A549 (cell line): ENCODE measurements around the gene MRPL44. TPM values are rescaled to one million over a fixed set of nuclear protein-coding genes. Genes with fewer than 3 reads are reported as not detected.
A peak's percentile ranks its signal among the peaks of the same experiment; 100 is the strongest.

ENCODE experiments used
- ATAC-seq, 2 experiments: fragments of 200-7000 bp in 1 of 2; fragments of >200 bp in 1 of 2; cut with Nextera tagmentation in 1 of 2; cut with Tn5 transposase in 1 of 2; 3 replicates each; pipeline versions ENCODE4 v1.8.0 to v1.9.1; 2018 to 2020; ENCODE audit warnings: mild to moderate bottlenecking in 1 of 2, moderate library complexity in 1 of 2
- CTCF ChIA-PET: fragments of 300-600 bp; sonication (Branson Sonifier 250); formaldehyde crosslinking; extraction: SDS; loops from one replicate; lab custom pipeline; 2021; ENCODE audit warnings: antibody characterized with exemption, inconsistent platforms; lab: Yijun Ruan, JAX
- POLR2A ChIA-PET: fragments of 350-600 bp; formaldehyde crosslinking; extraction: SDS; loops from one replicate; lab custom pipeline; 2021; ENCODE audit warnings: antibody characterized with exemption, inconsistent platforms; lab: Yijun Ruan, JAX
- DNase-seq, 2 experiments: peaks; one replicate each; pipeline versions ENCODE4 v3.0.0 to v3.0.0-alpha.2; 2011 to 2016; ENCODE audit warnings: low read depth in 1 of 2, low spot score in 1 of 2
- FAIRE-seq: peaks from 2 replicates; lab custom pipeline; 2011; peaks lifted over from hg19 to GRCh38; lab: Jason Lieb, UNC
- H3K27ac ChIP-seq, 2 experiments: fragments of >200 bp; sonication (Bioruptor Twin); formaldehyde crosslinking; 3 replicates each; pipeline ENCODE4 v1.5.1; 2016 to 2017
- H3K4me1 ChIP-seq: fragments of >200 bp; sonication (Bioruptor Twin); formaldehyde crosslinking; 3 replicates; pipeline ENCODE4 v1.6.1; 2016
- H3K4me2 ChIP-seq: fragments of >200 bp; sonication (Bioruptor Twin); formaldehyde crosslinking; 3 replicates; pipeline ENCODE4 v1.6.1; 2016
- H3K4me3 ChIP-seq: fragments of >200 bp; sonication (Bioruptor Twin); formaldehyde crosslinking; 3 replicates; pipeline ENCODE4 v1.5.1; 2016
- H3K9me3 ChIP-seq: fragments of >200 bp; sonication (Bioruptor Twin); formaldehyde crosslinking; 3 replicates; pipeline ENCODE4 v1.6.1; 2016
- ATOH8 ChIP-seq: fragments of 250-450 bp; sonication (Bioruptor Pico); IDR thresholded peaks from 2 replicates; pipeline ENCODE4 v1.5.0; 2020; ENCODE audit warnings: low read depth, mild to moderate bottlenecking, moderate library complexity
- BCL3 ChIP-seq: fragments of >200 bp; sonication (Bioruptor Twin); formaldehyde crosslinking; IDR thresholded peaks from 3 replicates; pipeline ENCODE4 v1.6.1; 2016
- CBX2 ChIP-seq: fragments of 200-600 bp; sonication (generic); IDR thresholded peaks from 2 replicates; pipeline ENCODE4 v1.6.1; 2016; ENCODE audit warnings: low read depth, mild to moderate bottlenecking, borderline replicate concordance
- CBX8 ChIP-seq: fragments of 200-600 bp; sonication (generic); IDR thresholded peaks from 2 replicates; pipeline ENCODE4 v1.6.1; 2016
- CEBPB ChIP-seq, 2 experiments: fragments of >200 bp in 1 of 2; sonication (Bioruptor Twin) in 1 of 2; formaldehyde crosslinking in 1 of 2; IDR thresholded peaks; 2 replicates each; pipeline ENCODE4 v1.6.1; 2012 to 2016
- CTCF ChIP-seq: fragments of >200 bp; sonication (Bioruptor Twin); formaldehyde crosslinking; IDR thresholded peaks from 3 replicates; pipeline ENCODE4 v1.5.1; 2016
- EP300 ChIP-seq, 2 experiments: fragments of >200 bp; sonication (Bioruptor Twin); formaldehyde crosslinking; IDR thresholded peaks; 2 replicates in 1 of 2; 3 replicates in 1 of 2; pipeline ENCODE4 v1.6.1; 2016 to 2017
- ESRRA ChIP-seq: fragments of 150-350 bp; IDR thresholded peaks from 2 replicates; pipeline ENCODE4 v1.6.1; 2014; ENCODE audit warnings: mild to moderate bottlenecking, low read length, borderline replicate concordance
- FOSL2 ChIP-seq, 2 experiments: fragments of 450-650 bp in 1 of 2; fragments of >200 bp in 1 of 2; sonication (Bioruptor Twin) in 1 of 2; formaldehyde crosslinking; IDR thresholded peaks; 2 replicates each; pipeline versions ENCODE4 v1.5.0 to v1.6.1; 2016 to 2020; ENCODE audit warnings: mild to moderate bottlenecking in 1 of 2, moderate library complexity in 1 of 2
- GATA3 ChIP-seq: IDR thresholded peaks from 2 replicates; pipeline ENCODE4 v1.6.1; 2012; ENCODE audit warnings: borderline replicate concordance
- HEYL ChIP-seq: fragments of 250-450 bp; sonication (Bioruptor Pico); IDR thresholded peaks from 2 replicates; pipeline ENCODE4 v1.8.0; 2021; ENCODE audit warnings: mild to moderate bottlenecking, moderate library complexity
- HMGXB4 ChIP-seq: fragments of 250-450 bp; sonication (Bioruptor Pico); IDR thresholded peaks from 2 replicates; pipeline ENCODE4 v1.5.0; 2021; ENCODE audit warnings: mild to moderate bottlenecking, moderate library complexity, borderline replicate concordance
- HOXA7 ChIP-seq: fragments of 250-450 bp; sonication (Bioruptor Pico); IDR thresholded peaks from 2 replicates; pipeline ENCODE4 v1.5.0; 2020; ENCODE audit warnings: mild to moderate bottlenecking, moderate library complexity
- HOXB13 ChIP-seq: fragments of 250-450 bp; sonication (Bioruptor Pico); IDR thresholded peaks from 2 replicates; pipeline ENCODE4 v1.5.0; 2020; ENCODE audit warnings: low read depth, mild to moderate bottlenecking, moderate library complexity
- HOXB5 ChIP-seq: fragments of 250-450 bp; sonication (Bioruptor Pico); IDR thresholded peaks from 2 replicates; pipeline ENCODE4 v1.5.0; 2020; ENCODE audit warnings: mild to moderate bottlenecking, moderate library complexity
- JUN ChIP-seq, 2 experiments: fragments of >200 bp; sonication (Bioruptor Twin); formaldehyde crosslinking; IDR thresholded peaks; 2 replicates in 1 of 2; 3 replicates in 1 of 2; pipeline ENCODE4 v1.6.1; 2016 to 2017
- KDM1A ChIP-seq: fragments of 200-600 bp; sonication (generic); IDR thresholded peaks from 2 replicates; pipeline ENCODE4 v1.6.1; 2016; ENCODE audit warnings: low read depth, mild to moderate bottlenecking
- KDM5A ChIP-seq: fragments of 200-600 bp; sonication (generic); IDR thresholded peaks from 2 replicates; pipeline ENCODE4 v1.6.1; 2016; ENCODE audit warnings: antibody characterized with exemption, mild to moderate bottlenecking
- NR3C1 ChIP-seq: fragments of >200 bp; sonication (Bioruptor Twin); formaldehyde crosslinking; IDR thresholded peaks from 3 replicates; pipeline ENCODE4 v1.6.1; 2017
- PBX3 ChIP-seq: IDR thresholded peaks from 2 replicates; pipeline ENCODE4 v1.6.1; 2012
- POLR2A ChIP-seq: IDR thresholded peaks from 2 replicates; pipeline ENCODE4 v1.6.1; 2012; ENCODE audit warnings: mild to moderate bottlenecking, low read length
- RAD21 ChIP-seq, 2 experiments: fragments of >200 bp in 1 of 2; sonication (Bioruptor Twin) in 1 of 2; formaldehyde crosslinking in 1 of 2; IDR thresholded peaks in 1 of 2; conservative IDR thresholded peaks in 1 of 2; 2 replicates in 1 of 2; 3 replicates in 1 of 2; pipeline ENCODE4 v1.6.1; 2012 to 2018; ENCODE audit warnings: inconsistent platforms in 1 of 2
- REST ChIP-seq: fragments of 200-600 bp; sonication (generic); IDR thresholded peaks from 2 replicates; pipeline ENCODE4 v1.6.1; 2016; ENCODE audit warnings: antibody characterized with exemption, mild to moderate bottlenecking, moderate library complexity
- RNF2 ChIP-seq: fragments of 200-600 bp; sonication (generic); IDR thresholded peaks from 2 replicates; pipeline ENCODE4 v1.6.1; 2016; ENCODE audit warnings: low read depth, mild to moderate bottlenecking, antibody characterized with exemption, moderate library complexity, borderline replicate concordance
- SREBF2 ChIP-seq: fragments of 450-650 bp; IDR thresholded peaks from 2 replicates; pipeline ENCODE4 v1.6.1; 2014; ENCODE audit warnings: mild to moderate bottlenecking, moderate library complexity
- ZC3H11A ChIP-seq: fragments of 450-650 bp; IDR thresholded peaks from 2 replicates; pipeline ENCODE4 v1.6.1; 2014; ENCODE audit warnings: antibody characterized with exemption, mild to moderate bottlenecking
- ZNF302 ChIP-seq: fragments of 250-450 bp; sonication (Bioruptor Pico); IDR thresholded peaks from 2 replicates; pipeline ENCODE4 v1.9.0; 2021; ENCODE audit warnings: inconsistent platforms, mild to moderate bottlenecking, moderate library complexity
- ZSCAN20 ChIP-seq: fragments of 250-450 bp; sonication (Bioruptor Pico); IDR thresholded peaks from 2 replicates; pipeline ENCODE4 v1.8.0; 2022; ENCODE audit warnings: mild to moderate bottlenecking, moderate library complexity
- WGBS: methylation state at CpG from one replicate; pipeline ENCODE4 v1.1.6; 2017; ENCODE audit errors: missing lambda C conversion rate; 5-methylcytosine and 5-hydroxymethylcytosine counted together
- polyA minus RNA-seq: library from RNA; depleted of rRNA, polyadenylated mRNA; stranded (reverse); fragments of >200 nt; gene quantifications from 2 replicates; pipeline ENCODE4 v1.2.3, GENCODE V29; 2011; rRNA and poly(A)+ RNA removed
- polyA plus RNA-seq, 4 experiments: library from polyadenylated mRNA; depleted of rRNA in 3 of 4; stranded (reverse); fragments of >200 nt; fragmentation: RNase III in 1 of 4; extraction: RNeasy Plus Mini Kit Qiagen cat#74134 plus additional on column Dnase treatment in 1 of 4; gene quantifications; 2 replicates in 3 of 4; 3 replicates in 1 of 4; pipeline ENCODE4 v1.2.3, GENCODE V29; 2011 to 2017

MRPL44 gene
- polyA plus RNA-seq (2011; rRNA removed) (37.8 and 39.2 TPM in 2 replicates), polyA plus RNA-seq (2017; fragmentation: RNase III; extraction: RNeasy Plus Mini Kit Qiagen cat#74134 plus additional on column Dnase treatment) (39.0 to 40.7 TPM (median 40.0 TPM) in 3 replicates), polyA minus RNA-seq (8.9 and 10.0 TPM in 2 replicates)
- 20.5 and 23.7 TPM in 2 replicates for polyA plus RNA-seq (2012; cell fraction: cytosol; rRNA removed)
- 11.1 and 19.5 TPM in 2 replicates for polyA plus RNA-seq (2012; cell fraction: nucleus; rRNA removed)

GRCh38 chr2:223957092-223957851 lies at the start of gene MRPL44:
Gene MRPL44, plus strand, starts transcription at chr2:223957463. Its CDS starts 10 bp downstream, at chr2:223957473.
- no peak for FAIRE-seq
- H3K4me1 ChIP-seq: peaks cover 21% of the 10 kb centered on the region; the same call in 2 of the 3 replicates
- POLR2A ChIA-PET: no interaction called here
- 2% methylated on average over 43 of the region's 65 CpGs for WGBS
- ATAC-seq: peak; percentile 98 to 100
- no peaks in the 10 kb centered on the region for H3K9me3 ChIP-seq
- peak within 1 kb of the TSS; percentile 86 for H3K4me2 ChIP-seq
- peak within 1 kb of the TSS; percentile 59 for H3K4me3 ChIP-seq
- CTCF ChIA-PET: interaction anchor here (1.0 to 1.4 kb wide), 4 partner anchors 10 to 326 kb away, joined by 3 to 7 read pairs (median 6); no protein-coding TSS in a partner anchor
- peak within 1 kb of the TSS; percentile 88 to 96 for H3K27ac ChIP-seq
- peak; percentile 71 to 94 for DNase-seq
- 0 out of 2 replicates have a peak, but pooled peaks have one; percentile 62 for TF ChIP-seq HOXB5 (CRISPR knock-in tag)
- peak; percentile 13 to 43; a peak in 2 of 4 replicates for TF ChIP-seq CEBPB (IDR thresholded peaks at IDR 0.05)
- TF ChIP-seq NR3C1: no peak
- TF ChIP-seq HOXB13 (CRISPR knock-in tag): no peak
- TF ChIP-seq CBX2: no peak
- TF ChIP-seq KDM1A: no peak
- TF ChIP-seq FOSL2 (IDR thresholded peaks at IDR 0.05): no peak
- peak; percentile 52 for TF ChIP-seq FOSL2 (CRISPR knock-in tag; IDR thresholded peaks at IDR 0.05)
- peak; percentile 85 for TF ChIP-seq BCL3
- peak; percentile 61 for TF ChIP-seq POLR2A
- TF ChIP-seq HMGXB4: peak; percentile 20; the same call in 1 of the 2 replicates
- no peak for TF ChIP-seq HEYL (CRISPR knock-in tag)
- peak; percentile 51 for TF ChIP-seq REST
- no peak for TF ChIP-seq ATOH8 (CRISPR knock-in tag)
- no peak for TF ChIP-seq HOXA7 (CRISPR knock-in tag)
- TF ChIP-seq JUN (IDR thresholded peaks at IDR 0.05): peak; percentile 92 to 97
- peak; percentile 5; the same call in 1 of the 2 replicates for TF ChIP-seq ZC3H11A
- no peak for TF ChIP-seq ZSCAN20 (CRISPR knock-in tag)
- peak; percentile 67; the same call in 1 of the 2 replicates for TF ChIP-seq GATA3
- TF ChIP-seq ESRRA: no peak
- TF ChIP-seq ZNF302 (CRISPR knock-in tag): no peak
- TF ChIP-seq RNF2: peak; percentile 31; the same call in 1 of the 2 replicates
- TF ChIP-seq CBX8: no peak
- TF ChIP-seq EP300 (IDR thresholded peaks at IDR 0.05): no peak
- TF ChIP-seq RAD21 (conservative IDR thresholded peaks at IDR 0.05 in 1 of 2, IDR thresholded peaks at IDR 0.05 in 1 of 2): peak; percentile 31 to 52
- peak; percentile 98 for TF ChIP-seq KDM5A
- no peak for TF ChIP-seq CTCF
- TF ChIP-seq PBX3: peak; percentile 76; the same call in 1 of the 2 replicates
- TF ChIP-seq SREBF2: no peak
